Thoracic aorta (tissue), 2 donors: ENCODE results near the gene GAS6. TPM values are rescaled to one million over a fixed set of nuclear protein-coding genes. Genes with fewer than 3 reads are reported as not detected.

Source experiments
- ATAC-seq: fragments of 150-250 bp; one replicate; pipeline ENCODE4 v1.8.0; 2017; ENCODE audit warnings: low read depth; ENCODE audit not compliant: insufficient number of reproducible peaks, low FRiP score
- DNase-seq: peaks from one replicate; pipeline ENCODE4 v3.0.0-alpha.2; 2020; ENCODE audit warnings: low spot score
- H3K27ac ChIP-seq, 2 donors: fragments of 200-600 bp; sonication (generic); 1 replicate in 1 of 2; 2 replicates in 1 of 2; pipeline ENCODE4 v1.5.1; 2016; ENCODE audit warnings: mild to moderate bottlenecking in 2 of 2, moderate library complexity in 2 of 2
- H3K27me3 ChIP-seq: fragments of 200-600 bp; sonication (generic); replicated peaks from 2 replicates; pipeline ENCODE4 v1.6.0; 2016; ENCODE audit warnings: mild to moderate bottlenecking; ENCODE audit not compliant: insufficient read depth
- H3K36me3 ChIP-seq: fragments of 200-600 bp; sonication (generic); one replicate; pipeline ENCODE4 v1.5.1; 2016
- H3K4me1 ChIP-seq, 2 donors: fragments of 200-600 bp; sonication (generic); 1 replicate in 1 of 2; 2 replicates in 1 of 2; pipeline versions ENCODE4 v1.5.1 to v1.6.0; 2016; ENCODE audit warnings: low read depth in 2 of 2, mild to moderate bottlenecking in 1 of 2; ENCODE audit not compliant: control insufficient read depth in 1 of 2
- H3K4me3 ChIP-seq: fragments of 200-600 bp; sonication (generic); 2 replicates; pipeline ENCODE4 v1.5.1; 2016; ENCODE audit warnings: mild to moderate bottlenecking
- H3K9me3 ChIP-seq: fragments of 200-600 bp; sonication (generic); 2 replicates; pipeline ENCODE4 v1.5.1; 2016
- total RNA-seq, 2 donors: library from RNA; depleted of rRNA; stranded (reverse); fragments of >200 nt; gene quantifications; one replicate each; pipeline versions ENCODE4 v1.1.0 to v1.2.3, GENCODE V29; 2016
- TF ChIP-seq, protein P1 (sequence below): fragments of 200-600 bp; sonication (generic); IDR thresholded peaks from one replicate; pipeline ENCODE4 v1.5.1; 2019; ENCODE audit warnings: antibody characterized with exemption

Gene GAS6
- total RNA-seq, 2 donors from 2014 or later, result 854 to 1,319 TPM

DNA sequence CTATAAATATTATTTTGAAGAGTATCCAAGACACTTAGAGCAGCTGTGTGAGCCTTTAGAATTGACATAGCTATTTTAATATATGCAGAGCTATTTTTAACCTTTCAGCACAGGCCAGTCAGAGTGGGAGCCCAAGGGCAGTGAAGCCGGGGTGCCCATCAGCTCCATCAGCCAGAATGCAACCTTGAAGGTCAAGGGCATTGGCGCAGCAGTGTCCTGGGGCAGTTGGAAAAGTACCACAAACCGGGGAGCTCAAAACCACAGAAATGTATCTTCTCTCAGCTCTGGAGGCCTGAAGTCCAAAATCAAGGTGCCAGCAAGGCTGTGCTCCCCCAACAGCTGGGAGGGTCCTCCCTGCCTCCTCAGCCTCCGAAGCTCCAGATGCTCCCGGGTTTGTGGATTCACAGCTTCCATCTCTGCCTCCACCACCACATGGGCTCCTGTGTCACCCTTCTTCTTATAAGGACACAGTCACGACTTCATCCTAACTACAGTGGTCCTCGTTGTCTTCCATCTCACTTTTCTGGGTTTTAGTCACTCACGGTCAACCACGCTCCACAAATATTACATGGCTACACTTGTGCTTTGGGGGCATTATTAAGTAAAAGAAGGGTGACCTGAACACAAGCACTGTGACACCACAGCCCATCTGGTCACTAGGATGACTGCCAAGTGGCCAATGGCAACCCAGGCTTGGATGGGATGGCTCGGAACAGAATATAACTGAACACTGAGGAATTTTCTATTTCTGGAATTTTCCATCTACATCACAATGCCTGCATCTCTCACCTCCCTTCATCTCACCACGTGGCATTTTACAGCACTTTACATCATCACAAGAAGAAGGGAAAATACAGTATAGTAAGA lies 15.9 kb upstream of the GAS6 start:
- H3K4me1 ChIP-seq, result peaks cover 25 to 58% of the 10 kb centered on the region in 2 donors
- peak overlapping the region in 1 of 2 donors; percentile 94 for H3K27ac ChIP-seq
- ATAC-seq, result no peak

DNA sequence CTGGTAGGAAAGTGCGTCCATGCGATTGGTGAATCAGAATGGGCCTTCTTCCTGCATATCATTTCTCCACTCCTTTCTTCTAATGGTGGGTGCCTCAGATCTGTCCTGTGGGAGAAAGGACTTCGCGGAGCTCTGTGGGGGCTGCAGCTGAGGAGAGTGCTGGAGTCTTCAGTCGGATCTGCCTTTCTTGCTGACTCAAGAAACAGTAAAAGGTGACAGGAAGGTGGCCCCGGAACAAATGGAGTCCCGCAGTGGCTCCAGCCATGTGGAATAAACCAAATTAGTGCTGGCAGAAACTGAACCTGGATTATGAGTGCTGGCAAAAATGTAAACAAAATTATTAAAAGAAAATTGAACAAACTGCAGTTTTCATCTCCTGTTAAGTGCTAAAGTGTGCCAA lies 15.1 kb upstream of the GAS6 start:
- H3K9me3 ChIP-seq, result no peaks in the 10 kb centered on the region
- ATAC-seq (no peak), DNase-seq (no peak)
- H3K27me3 ChIP-seq, result no peaks in the 10 kb centered on the region
- no peaks in the 10 kb centered on the region for H3K36me3 ChIP-seq
- TF ChIP-seq, protein P1, sequence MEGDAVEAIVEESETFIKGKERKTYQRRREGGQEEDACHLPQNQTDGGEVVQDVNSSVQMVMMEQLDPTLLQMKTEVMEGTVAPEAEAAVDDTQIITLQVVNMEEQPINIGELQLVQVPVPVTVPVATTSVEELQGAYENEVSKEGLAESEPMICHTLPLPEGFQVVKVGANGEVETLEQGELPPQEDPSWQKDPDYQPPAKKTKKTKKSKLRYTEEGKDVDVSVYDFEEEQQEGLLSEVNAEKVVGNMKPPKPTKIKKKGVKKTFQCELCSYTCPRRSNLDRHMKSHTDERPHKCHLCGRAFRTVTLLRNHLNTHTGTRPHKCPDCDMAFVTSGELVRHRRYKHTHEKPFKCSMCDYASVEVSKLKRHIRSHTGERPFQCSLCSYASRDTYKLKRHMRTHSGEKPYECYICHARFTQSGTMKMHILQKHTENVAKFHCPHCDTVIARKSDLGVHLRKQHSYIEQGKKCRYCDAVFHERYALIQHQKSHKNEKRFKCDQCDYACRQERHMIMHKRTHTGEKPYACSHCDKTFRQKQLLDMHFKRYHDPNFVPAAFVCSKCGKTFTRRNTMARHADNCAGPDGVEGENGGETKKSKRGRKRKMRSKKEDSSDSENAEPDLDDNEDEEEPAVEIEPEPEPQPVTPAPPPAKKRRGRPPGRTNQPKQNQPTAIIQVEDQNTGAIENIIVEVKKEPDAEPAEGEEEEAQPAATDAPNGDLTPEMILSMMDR, result no peak
- H3K4me3 ChIP-seq, result no peak overlapping the region
- peaks cover 25 to 52% of the 10 kb centered on the region in 2 donors for H3K4me1 ChIP-seq
- peak overlapping the region in 1 of 2 donors; percentile 94 for H3K27ac ChIP-seq

More for the DNA sequence above, 15.9 kb upstream of the GAS6 start:
- Histone ChIP-seq H3K4me3 (no peak overlapping the region), H3K27me3 (no peaks in the 10 kb centered on the region), H3K36me3 (no peaks in the 10 kb centered on the region), H3K9me3 (no peaks in the 10 kb centered on the region)
- no peak for DNase-seq
- TF ChIP-seq, protein P1, result no peak

DNA sequence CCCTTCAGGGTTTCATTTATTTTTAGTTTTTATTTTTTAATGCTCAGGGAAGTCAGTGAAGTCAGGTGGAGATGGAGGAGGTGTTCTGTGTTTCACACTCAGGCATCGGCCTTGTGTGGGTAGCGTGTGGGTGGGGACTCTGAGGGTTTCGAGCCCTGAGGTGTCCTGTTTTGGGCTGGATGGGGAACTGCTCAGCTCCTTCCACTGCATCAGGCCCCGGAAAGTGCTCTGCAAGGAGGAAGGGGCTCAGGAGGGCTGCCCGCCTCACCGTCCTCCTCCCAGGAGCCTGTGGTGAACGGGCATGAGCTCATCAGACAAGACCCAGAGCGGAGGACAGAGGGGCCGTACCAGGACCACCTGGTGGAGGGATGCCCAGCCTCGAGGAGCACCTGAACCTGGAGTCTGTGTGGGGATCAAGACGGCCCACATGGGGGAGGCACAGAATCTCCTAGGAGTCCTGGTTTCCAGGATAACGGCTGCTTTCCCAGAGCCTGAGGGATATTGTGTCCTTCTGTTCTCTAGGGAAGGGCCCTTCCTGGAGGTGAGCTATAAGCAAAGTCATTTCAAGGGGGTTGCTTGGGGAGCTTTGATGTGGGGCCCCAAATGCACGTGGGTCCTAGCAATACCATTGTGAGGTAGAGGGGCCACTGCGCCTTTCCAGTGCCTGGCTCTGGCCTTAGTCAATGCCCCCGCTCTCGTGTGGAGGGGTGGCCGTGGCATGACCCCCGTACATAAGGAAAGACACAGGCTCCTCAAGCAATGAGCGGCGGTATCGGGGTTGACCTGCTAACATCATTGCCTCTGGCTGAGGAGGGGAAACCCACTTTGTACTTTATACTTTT lies 13.5 kb upstream of the GAS6 start:
- H3K27ac ChIP-seq, result no peak overlapping the region
- no peaks in the 10 kb centered on the region for H3K27me3 ChIP-seq
- TF ChIP-seq, protein P1, result no peak
- no peak for ATAC-seq
- H3K36me3 ChIP-seq, result no peaks in the 10 kb centered on the region
- peaks cover 19 to 35% of the 10 kb centered on the region in 2 donors for H3K4me1 ChIP-seq
- no peak for DNase-seq
- H3K4me3 ChIP-seq, result no peak overlapping the region
- H3K9me3 ChIP-seq, result no peaks in the 10 kb centered on the region

DNA sequence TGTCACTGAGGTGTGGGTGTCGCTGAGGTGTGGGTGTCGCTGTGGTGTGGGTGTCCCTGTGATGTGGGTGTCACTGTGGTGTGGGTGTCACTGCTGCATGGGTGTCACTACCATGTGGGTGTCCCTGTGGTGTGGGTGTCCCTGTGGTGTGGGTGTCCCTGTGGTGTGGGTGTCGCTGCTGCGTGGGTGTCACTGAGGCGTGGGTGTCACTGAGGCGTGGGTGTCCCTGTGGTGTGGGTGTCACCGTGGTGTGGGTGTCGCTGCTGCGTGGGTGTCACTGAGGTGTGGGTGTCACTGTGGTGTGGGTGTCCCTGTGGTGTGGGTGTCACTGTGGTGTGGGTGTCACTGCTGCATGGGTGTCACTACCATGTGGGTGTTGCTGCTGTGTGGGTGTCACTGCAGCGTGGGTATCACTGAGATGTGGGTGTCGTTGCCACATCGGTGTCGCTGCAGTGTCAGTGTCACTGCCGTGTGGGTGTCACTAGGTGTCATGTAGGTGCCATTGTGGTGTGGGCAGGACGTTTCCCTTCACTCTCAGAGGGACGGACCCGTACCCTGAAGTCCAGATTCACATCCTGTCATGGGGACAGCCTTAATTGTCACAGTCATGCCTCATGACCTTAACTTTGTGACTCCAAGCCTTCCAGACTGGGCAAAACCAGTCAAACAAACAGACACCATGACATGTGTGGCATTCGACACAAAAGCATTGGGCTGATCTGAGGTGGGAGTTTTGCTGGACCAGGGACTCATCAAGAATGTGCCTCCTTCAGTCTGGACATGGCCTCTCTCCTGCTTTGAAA lies 12.7 kb upstream of the GAS6 start:
- no peaks in the 10 kb centered on the region for H3K36me3 ChIP-seq
- ATAC-seq (no peak), DNase-seq (no peak)
- H3K27me3 ChIP-seq, result no peaks in the 10 kb centered on the region
- TF ChIP-seq, protein P1, result no peak
- H3K4me3 ChIP-seq, result no peak overlapping the region
- no peaks in the 10 kb centered on the region for H3K9me3 ChIP-seq
- peaks cover 12 to 27% of the 10 kb centered on the region in 2 donors for H3K4me1 ChIP-seq
- H3K27ac ChIP-seq, result no peak overlapping the region
